CD4-positive, alpha-beta T cell (primary cell): Measurements from ENCODE around the gene SPANXD. TPM values are rescaled to one million over a fixed set of nuclear protein-coding genes. Genes with fewer than 3 reads are reported as not detected.

Experiments
- ATAC-seq: fragments of 200-7000 bp; cut with Tn5 transposase; one replicate; pipeline ENCODE4 v1.10.0; 2022; ENCODE audit warnings: mild to moderate bottlenecking; ENCODE audit not compliant: poor library complexity
- CTCF ChIA-PET: fragments of 350-600 bp; sonication (Branson Sonifier 250); formaldehyde crosslinking; loops from one replicate; lab custom pipeline; 2021; ENCODE audit warnings: antibody characterized with exemption, inconsistent platforms; lab: Charles Lee
- POLR2A ChIA-PET: fragments of 350-600 bp; sonication (Branson Sonifier 250); formaldehyde crosslinking; loops from one replicate; lab custom pipeline; 2021; ENCODE audit warnings: antibody characterized with exemption, inconsistent platforms; lab: Charles Lee
- DNase-seq, 14 experiments: peaks; one replicate each; pipeline ENCODE4 v3.0.0-alpha.2; 2013 to 2020; ENCODE audit warnings: mixed read lengths in 2 of 14
- H3K27ac ChIP-seq, 2 donors: one replicate each; pipeline versions ENCODE4 v1.5.1 to v1.7.0; 2013; ENCODE audit warnings: low read length in 2 of 2, low read depth in 1 of 2, mild to moderate bottlenecking in 1 of 2
- H3K27me3 ChIP-seq, 2 experiments: 1 replicate in 1 of 2; 2 replicates in 1 of 2; pipeline versions ENCODE4 v1.6.1 to v1.7.0; 2013; ENCODE audit warnings: low read length in 2 of 2, control low read depth in 1 of 2, mild to moderate bottlenecking in 1 of 2, moderate library complexity in 1 of 2; ENCODE audit not compliant: insufficient read depth in 2 of 2, control insufficient read depth in 1 of 2
- H3K36me3 ChIP-seq: one replicate; pipeline ENCODE4 v1.6.1; 2013; ENCODE audit warnings: low read length, control low read depth; ENCODE audit not compliant: insufficient read depth
- H3K4me1 ChIP-seq: one replicate; pipeline ENCODE4 v1.6.1; 2013; ENCODE audit warnings: low read length, control low read depth; ENCODE audit not compliant: insufficient read depth
- H3K4me3 ChIP-seq: one replicate; pipeline ENCODE4 v1.5.1; 2013; ENCODE audit warnings: mild to moderate bottlenecking, low read length, moderate library complexity
- H3K9me3 ChIP-seq, 2 experiments: 1 replicate in 1 of 2; 2 replicates in 1 of 2; pipeline versions ENCODE4 v1.6.1 to v1.7.0; 2013; ENCODE audit warnings: low read length in 2 of 2, mild to moderate bottlenecking in 2 of 2, control low read depth in 1 of 2, moderate library complexity in 1 of 2; ENCODE audit not compliant: control insufficient read depth in 1 of 2, insufficient read depth in 1 of 2
- H3K27ac Mint-ChIP-seq: one replicate; pipeline ENCODE4 v1.8.0; 2020; ENCODE audit warnings: mixed read lengths
- H3K27me3 Mint-ChIP-seq: one replicate; pipeline ENCODE4 v1.8.0; 2021; ENCODE audit warnings: mixed read lengths
- H3K36me3 Mint-ChIP-seq: one replicate; pipeline ENCODE4 v1.8.0; 2021; ENCODE audit warnings: low read depth, mixed read lengths
- H3K4me1 Mint-ChIP-seq: one replicate; pipeline ENCODE4 v1.8.0; 2021; ENCODE audit warnings: low read depth, mixed read lengths
- H3K4me3 Mint-ChIP-seq: one replicate; pipeline ENCODE4 v1.8.0; 2020; ENCODE audit warnings: mild to moderate bottlenecking, mixed read lengths
- H3K9me3 Mint-ChIP-seq: one replicate; pipeline ENCODE4 v1.8.0; 2020; ENCODE audit warnings: mixed read lengths
- CTCF ChIP-seq: fragments of 200-600 bp; IDR thresholded peaks from one replicate; pipeline ENCODE4 v1.8.0; 2022; ENCODE audit warnings: antibody characterized with exemption, mild to moderate bottlenecking
- intact Hi-C, 2 experiments: fragments of 100-400 bp; cut with DNase I in 1 of 2; cut with micrococcal nuclease in 1 of 2; formaldehyde crosslinking; loops; one replicate each; pipeline versions ENCODE4 v1.15.1 to v1.9.0; 2023 to 2025; cut with DNase I, micrococcal nuclease
- total RNA-seq, 174 experiments: library from RNA in 2 of 174; stranded (reverse) in 2 of 174; gene quantifications; one replicate each; pipeline ENCODE4 v1.2.3 and lab custom pipeline; 2021 to 2026

SPANXD gene
- total RNA-seq, 2 experiments from 2014 or later = not detected

GRCh38 chrX:141733371-141733770 is 34.8 kb upstream of the SPANXD start:
- Mint-ChIP-seq H3K27me3 (no peaks in the 10 kb centered on the region), H3K27ac (no peak overlapping the region), H3K36me3 (no peaks in the 10 kb centered on the region), H3K4me1 (no peaks in the 10 kb centered on the region), H3K4me3 (no peak overlapping the region), H3K9me3 (peaks cover 5% of the 10 kb centered on the region)
- Histone ChIP-seq H3K27me3 (no peaks in the 10 kb centered on the region), H3K9me3 (no peaks in the 10 kb centered on the region), H3K4me3 (no peak overlapping the region), H3K27ac (no peak overlapping the region), H3K4me1 (no peaks in the 10 kb centered on the region), H3K36me3 (no peaks in the 10 kb centered on the region)
- no peak for DNase-seq
- no peak for TF ChIP-seq CTCF
- no peak for ATAC-seq
- intact Hi-C loops = no loop called here
- ChIA-PET CTCF (no interaction called here), POLR2A (no interaction called here)

- no peaks in the 10 kb centered on the region for H3K27me3 ChIP-seq
- intact Hi-C loops = no loop called here
- Mint-ChIP-seq H3K27ac (no peak overlapping the region), H3K4me3 (no peak overlapping the region), H3K9me3 (peaks cover 5% of the 10 kb centered on the region), H3K4me1 (no peaks in the 10 kb centered on the region), H3K36me3 (no peaks in the 10 kb centered on the region), H3K27me3 (no peaks in the 10 kb centered on the region)
- ChIA-PET POLR2A (no interaction called here), CTCF (no interaction called here)
- no peaks in the 10 kb centered on the region for H3K9me3 ChIP-seq
- no peak overlapping the region for H3K27ac ChIP-seq
- DNase-seq = no peak
- H3K4me1 ChIP-seq = no peaks in the 10 kb centered on the region
- no peak for TF ChIP-seq CTCF
- H3K36me3 ChIP-seq = no peaks in the 10 kb centered on the region
- no peak overlapping the region for H3K4me3 ChIP-seq
- ATAC-seq = no peak
Observed at GRCh38 chrX:141732031-141732430, 33.5 kb upstream of the SPANXD start.

- Histone ChIP-seq H3K4me3 (no peak overlapping the region), H3K9me3 (no peaks in the 10 kb centered on the region), H3K36me3 (no peaks in the 10 kb centered on the region), H3K27ac (no peak overlapping the region), H3K27me3 (no peaks in the 10 kb centered on the region), H3K4me1 (no peaks in the 10 kb centered on the region)
- ATAC-seq (no peak), DNase-seq (no peak)
- ChIA-PET POLR2A (no interaction called here), CTCF (no interaction called here)
- Mint-ChIP-seq H3K27ac (no peak overlapping the region), H3K27me3 (no peaks in the 10 kb centered on the region), H3K4me3 (no peak overlapping the region), H3K4me1 (no peaks in the 10 kb centered on the region), H3K36me3 (no peaks in the 10 kb centered on the region), H3K9me3 (no peaks in the 10 kb centered on the region)
- TF ChIP-seq CTCF = no peak
- intact Hi-C loops = no loop called here
Observed at GRCh38 chrX:141724186-141724585, 25.6 kb upstream of the SPANXD start.
